Measurements from ENCODE around the gene SNED1.

GRCh38 chr2:240966906-240967680 lies 31.3 kb upstream of the SNED1 start:
- TF ChIP-seq POLR2AphosphoS5 (IDR thresholded peaks at IDR 0.05) (no peak), EP300 (IDR thresholded peaks at IDR 0.05) (no peak)

Measured in sigmoid colon (tissue), 4 donors.